HepG2 (cell line): Measurements from ENCODE around the gene RBM23. TPM values are rescaled to one million over a fixed set of nuclear protein-coding genes. Genes with fewer than 3 reads are reported as not detected.

Experiments used
- AKNA ChIP-seq: sonication (generic); formaldehyde crosslinking; IDR thresholded peaks from 2 replicates; pipeline ENCODE4 v1.4.0; 2020; ENCODE audit warnings: missing genetic modification reagents, borderline replicate concordance
- CBFB ChIP-seq: sonication (generic); formaldehyde crosslinking; IDR thresholded peaks from 2 replicates; pipeline ENCODE4 v1.4.0; 2020; ENCODE audit warnings: missing genetic modification reagents
- FOXK1 ChIP-seq: sonication (generic); formaldehyde crosslinking; IDR thresholded peaks from 2 replicates; pipeline ENCODE4 v1.4.0; 2020; ENCODE audit warnings: low read depth, missing genetic modification reagents, borderline replicate concordance
- GTF3A ChIP-seq: sonication (generic); formaldehyde crosslinking; conservative IDR thresholded peaks from 2 replicates; pipeline ENCODE4 v1.4.0; 2020; ENCODE audit warnings: mild to moderate bottlenecking, missing genetic modification reagents
- HNF1A ChIP-seq, 2 experiments: sonication (generic) in 1 of 2; formaldehyde crosslinking in 1 of 2; IDR thresholded peaks; 2 replicates each; pipeline versions ENCODE4 v1.4.0 to v1.6.1; 2016 to 2020; ENCODE audit warnings: borderline replicate concordance in 1 of 2, low read depth in 1 of 2, mild to moderate bottlenecking in 1 of 2, missing genetic modification reagents in 1 of 2
- MAFF ChIP-seq: IDR thresholded peaks from 2 replicates; pipeline ENCODE4 v1.6.1; 2011; ENCODE audit warnings: low read depth, low read length, improper control_type of control experiment
- MLLT10 ChIP-seq: sonication (generic); formaldehyde crosslinking; IDR thresholded peaks from 2 replicates; pipeline ENCODE4 v1.4.0; 2020; ENCODE audit warnings: missing genetic modification reagents
- NAIF1 ChIP-seq: sonication (generic); formaldehyde crosslinking; IDR thresholded peaks from 2 replicates; pipeline ENCODE4 v1.5.0; 2020; ENCODE audit warnings: mild to moderate bottlenecking, missing genetic modification reagents, borderline replicate concordance
- PAF1 ChIP-seq: IDR thresholded peaks from 2 replicates; pipeline ENCODE4 v1.6.1; 2016; ENCODE audit warnings: missing genetic modification reagents, missing compliant biosample characterization
- PRDM15 ChIP-seq: sonication (generic); formaldehyde crosslinking; IDR thresholded peaks from 2 replicates; pipeline ENCODE4 v1.4.0; 2020; ENCODE audit warnings: missing genetic modification reagents
- RFX3 ChIP-seq: IDR thresholded peaks from 2 replicates; pipeline ENCODE4 v1.6.1; 2016; ENCODE audit warnings: missing biosample characterization, missing genetic modification reagents
- SIX1 ChIP-seq: sonication (generic); formaldehyde crosslinking; IDR thresholded peaks from 2 replicates; pipeline ENCODE4 v1.4.0; 2020; ENCODE audit warnings: missing genetic modification reagents, borderline replicate concordance
- THAP11 ChIP-seq: IDR thresholded peaks from 2 replicates; pipeline ENCODE4 v1.6.1; 2016; ENCODE audit warnings: missing biosample characterization, missing genetic modification reagents
- ZNF251 ChIP-seq: sonication (generic); formaldehyde crosslinking; IDR thresholded peaks from 2 replicates; pipeline ENCODE4 v1.9.0; 2021; ENCODE audit warnings: mild to moderate bottlenecking, missing genetic modification reagents
- ZNF331 ChIP-seq: sonication (generic); formaldehyde crosslinking; IDR thresholded peaks from 2 replicates; pipeline ENCODE4 v1.4.0; 2020; ENCODE audit warnings: missing genetic modification reagents
- polyA plus RNA-seq, 8 experiments: library from polyadenylated mRNA; depleted of rRNA in 3 of 8; stranded (reverse) in 7 of 8; unstranded in 1 of 8; fragments of >200 nt; fragmentation: Illumina TruSeq in 4 of 8; extraction: Trizol in 4 of 8; gene quantifications; 2 replicates each; pipeline versions ENCODE4 v1.2.1 to v1.2.3, GENCODE V29; 2011 to 2016; ENCODE audit warnings: low read depth in 4 of 8, missing spikeins in 1 of 8, mixed read lengths in 1 of 8; ENCODE audit not compliant: insufficient read depth in 1 of 8
- total RNA-seq, 5 experiments: library from RNA; depleted of rRNA; stranded (reverse); fragments of >200 nt; fragmentation: Illumina TruSeq; extraction: Trizol; gene quantifications; 2 replicates each; pipeline ENCODE4 v1.2.3, GENCODE V29; 2016; ENCODE audit warnings: low read depth in 1 of 5

Gene RBM23
- total and polyA plus RNA-seq, 2 of the 13 experiments (the other 11 are each of a cell fraction or from before 2014, with no cell fraction given): 1.5 to 2.1 TPM

GRCh38 chr14:22871224-22872032, 47.5 kb downstream of the RBM23 start, which contains the start of gene LRP10 (continued):
- TF ChIP-seq AKNA (CRISPR knock-in tag) (peak; percentile 45; the same call in 1 of the 2 replicates), PRDM15 (CRISPR knock-in tag) (peak; percentile 62; the same call in 1 of the 2 replicates), ZNF251 (CRISPR knock-in tag) (peak; percentile 82; the same call in 1 of the 2 replicates), MAFF (no peak), PAF1 (CRISPR knock-in tag) (no peak), GTF3A (peak; percentile 89; the same call in 1 of the 2 replicates), MLLT10 (CRISPR knock-in tag) (no peak), FOXK1 (CRISPR knock-in tag) (peak; percentile 95), SIX1 (CRISPR knock-in tag) (peak; percentile 40; the same call in 1 of the 2 replicates), CBFB (CRISPR knock-in tag) (0 out of 2 replicates have a peak, but pooled peaks have one; percentile 8), ZNF331 (CRISPR knock-in tag) (peak; percentile 78; the same call in 1 of the 2 replicates), THAP11 (CRISPR knock-in tag) (peak; percentile 78; the same call in 1 of the 2 replicates), HNF1A (IDR thresholded peaks at IDR 0.05; ENCODE audit: low read depth) (peak; percentile 69), HNF1A (CRISPR knock-in tag; IDR thresholded peaks at IDR 0.05; ENCODE audit: borderline replicate concordance) (peak; percentile 68), NAIF1 (CRISPR knock-in tag) (peak; percentile 41), RFX3 (peak; percentile 24; the same call in 1 of the 2 replicates)
